MCF 10A (cell line): ENCODE data around the gene UGT1A5. TPM values are rescaled to one million over a fixed set of nuclear protein-coding genes. Genes with fewer than 3 reads are reported as not detected.

Experiments
- BruUV-seq: library from RNA; stranded (reverse); fragments of 400-500 nt; replicated peaks from 2 replicates; lab custom pipeline; 2021; lab: Mats Ljungman, UMichigan
- CTCF ChIA-PET: fragments of 300-600 bp; sonication (Branson Sonifier 250); formaldehyde crosslinking; extraction: SDS; loops from one replicate; lab custom pipeline; 2021; ENCODE audit warnings: antibody characterized with exemption, inconsistent platforms; lab: Yijun Ruan, JAX
- POLR2A ChIA-PET: fragments of 300-600, 350-650 bp; sonication (Branson Sonifier 250); formaldehyde crosslinking; extraction: SDS; loops from one replicate; lab custom pipeline; 2020; ENCODE audit warnings: antibody characterized with exemption, inconsistent platforms; lab: Yijun Ruan, JAX
- DNase-seq: peaks from one replicate; pipeline ENCODE4 v3.0.0-alpha.2; 2018; ENCODE audit not compliant: unreplicated experiment
- H3K27ac Mint-ChIP-seq: one replicate; pipeline ENCODE4 v1.8.0; 2022; ENCODE audit warnings: mild to moderate bottlenecking, low read depth, mixed read lengths; ENCODE audit not compliant: unreplicated experiment
- H3K27me3 Mint-ChIP-seq: one replicate; pipeline ENCODE4 v1.8.0; 2022; ENCODE audit warnings: mixed read lengths; ENCODE audit not compliant: insufficient read depth, unreplicated experiment
- H3K36me3 Mint-ChIP-seq: one replicate; pipeline ENCODE4 v1.8.0; 2022; ENCODE audit warnings: mild to moderate bottlenecking, moderate library complexity, mixed read lengths; ENCODE audit not compliant: insufficient read depth, unreplicated experiment
- H3K4me1 Mint-ChIP-seq: one replicate; pipeline ENCODE4 v1.8.0; 2022; ENCODE audit warnings: mixed read lengths; ENCODE audit not compliant: insufficient read depth, unreplicated experiment
- H3K4me3 Mint-ChIP-seq: one replicate; pipeline ENCODE4 v1.8.0; 2022; ENCODE audit warnings: mild to moderate bottlenecking, moderate library complexity, mixed read lengths; ENCODE audit not compliant: unreplicated experiment
- H3K9me3 Mint-ChIP-seq: one replicate; pipeline ENCODE4 v1.8.0; 2022; ENCODE audit warnings: mixed read lengths; ENCODE audit not compliant: unreplicated experiment
- intact Hi-C: fragments of 100-400 bp; cut with micrococcal nuclease; formaldehyde crosslinking; loops from 2 replicates; pipeline ENCODE4 v1.14.1; 2022
- total RNA-seq: library from RNA; stranded (reverse); gene quantifications from 2 replicates; pipeline ENCODE4 v1.2.3, GENCODE V29; 2022
- TF ChIP-seq, protein P1 (sequence below): fragments of 200-600 bp; IDR thresholded peaks from one replicate; pipeline ENCODE4 v1.8.0; 2022; ENCODE audit warnings: antibody characterized with exemption, mild to moderate bottlenecking; ENCODE audit not compliant: unreplicated experiment

UGT1A5 gene
- total RNA-seq, 1 experiment from 2014 or later: not detected

DNA sequence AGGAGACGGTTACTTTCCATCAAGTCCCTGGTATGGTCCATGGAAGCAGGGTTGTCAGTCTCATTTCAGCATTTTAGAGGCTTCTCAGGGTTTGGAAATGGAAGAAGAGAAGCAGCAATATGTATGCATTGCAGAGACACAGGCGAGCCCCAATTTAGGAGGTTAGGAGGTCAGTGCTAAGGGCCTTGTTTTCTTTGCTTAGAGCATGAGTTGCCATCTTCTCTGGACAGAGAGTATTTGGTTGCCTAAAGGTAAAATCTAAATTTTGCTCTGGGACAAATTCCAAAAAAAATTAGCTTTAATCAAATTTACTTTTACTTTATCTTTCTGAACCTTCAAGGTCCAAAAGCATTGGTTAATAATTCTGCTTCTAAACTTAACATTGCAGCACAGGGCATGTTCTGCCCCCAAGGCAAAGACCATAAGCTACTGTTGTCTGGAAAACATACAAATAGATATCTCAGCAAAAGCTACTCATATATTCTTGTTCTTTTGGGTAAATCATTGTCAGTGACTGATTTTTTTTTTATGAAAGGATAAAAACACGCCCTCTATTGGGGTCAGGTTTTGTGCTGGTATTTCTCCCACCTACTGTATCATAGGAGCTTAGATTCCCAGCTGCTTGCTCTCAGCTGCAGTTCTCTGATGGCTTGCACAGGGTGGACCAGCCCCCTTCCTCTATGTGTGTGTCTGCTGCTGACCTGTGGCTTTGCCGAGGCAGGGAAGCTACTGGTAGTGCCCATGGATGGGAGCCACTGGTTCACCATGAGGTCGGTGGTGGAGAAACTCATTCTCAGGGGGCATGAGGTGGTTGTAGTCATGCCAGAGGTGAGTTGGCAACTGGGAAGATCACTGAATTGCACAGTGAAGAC is 41.2 kb upstream of the UGT1A5 start, which contains the start of gene UGT1A9:
TSS of gene UGT1A9 (plus strand) at position 609 of the 872 bp plus-strand sequence. CDS start at position 646, 37 bp downstream.
- CTCF ChIA-PET: interaction anchor here (1.0 kb wide), 1 partner anchor 10 kb away, joined by 3 read pairs; the partner anchor contains the start of gene UGT1A7
- intact Hi-C loops: no loop called here

DNA sequence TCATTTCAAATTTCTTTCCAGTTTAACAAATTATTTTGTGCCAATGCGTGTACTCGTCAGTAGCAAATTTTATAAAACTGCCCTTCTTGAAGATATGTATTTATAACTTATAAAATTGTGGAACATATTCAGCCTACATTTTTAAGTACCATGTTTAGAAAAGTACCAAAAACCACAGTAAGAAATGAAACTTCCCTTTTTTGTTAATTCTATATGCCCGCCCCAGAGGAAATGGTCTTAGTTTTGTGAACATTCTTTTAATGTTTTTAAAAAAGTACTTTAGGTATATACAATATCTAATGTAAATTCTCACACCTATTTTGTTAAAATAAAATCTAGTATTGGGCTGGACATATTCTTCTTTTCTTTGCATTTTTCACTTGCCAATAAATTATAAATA is 39.8 kb upstream of the UGT1A5 start:
- Mint-ChIP-seq H3K27ac (no peak overlapping the region), H3K4me1 (no peaks in the 10 kb centered on the region), H3K36me3 (no peaks in the 10 kb centered on the region), H3K4me3 (no peak overlapping the region), H3K9me3 (no peaks in the 10 kb centered on the region), H3K27me3 (no peaks in the 10 kb centered on the region)
- CTCF ChIA-PET: no interaction called here
- POLR2A ChIA-PET: no interaction called here
- no peak for DNase-seq
- TF ChIP-seq, protein P1, sequence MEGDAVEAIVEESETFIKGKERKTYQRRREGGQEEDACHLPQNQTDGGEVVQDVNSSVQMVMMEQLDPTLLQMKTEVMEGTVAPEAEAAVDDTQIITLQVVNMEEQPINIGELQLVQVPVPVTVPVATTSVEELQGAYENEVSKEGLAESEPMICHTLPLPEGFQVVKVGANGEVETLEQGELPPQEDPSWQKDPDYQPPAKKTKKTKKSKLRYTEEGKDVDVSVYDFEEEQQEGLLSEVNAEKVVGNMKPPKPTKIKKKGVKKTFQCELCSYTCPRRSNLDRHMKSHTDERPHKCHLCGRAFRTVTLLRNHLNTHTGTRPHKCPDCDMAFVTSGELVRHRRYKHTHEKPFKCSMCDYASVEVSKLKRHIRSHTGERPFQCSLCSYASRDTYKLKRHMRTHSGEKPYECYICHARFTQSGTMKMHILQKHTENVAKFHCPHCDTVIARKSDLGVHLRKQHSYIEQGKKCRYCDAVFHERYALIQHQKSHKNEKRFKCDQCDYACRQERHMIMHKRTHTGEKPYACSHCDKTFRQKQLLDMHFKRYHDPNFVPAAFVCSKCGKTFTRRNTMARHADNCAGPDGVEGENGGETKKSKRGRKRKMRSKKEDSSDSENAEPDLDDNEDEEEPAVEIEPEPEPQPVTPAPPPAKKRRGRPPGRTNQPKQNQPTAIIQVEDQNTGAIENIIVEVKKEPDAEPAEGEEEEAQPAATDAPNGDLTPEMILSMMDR: no peak
- intact Hi-C loops: no loop called here
- BruUV-seq: no TSS peak

More for the DNA sequence above, 41.2 kb upstream of the UGT1A5 start, which contains the start of gene UGT1A9:
- H3K27me3 Mint-ChIP-seq: no peaks in the 10 kb centered on the region
- H3K36me3 Mint-ChIP-seq: no peaks in the 10 kb centered on the region
- no peak within 1 kb of the TSS for H3K4me3 Mint-ChIP-seq
- DNase-seq: no peak
- POLR2A ChIA-PET: no interaction called here
- BruUV-seq: no TSS peak
- no peaks in the 10 kb centered on the region for H3K4me1 Mint-ChIP-seq
- TF ChIP-seq, protein P1: no peak
- H3K27ac Mint-ChIP-seq: no peak within 1 kb of the TSS
- H3K9me3 Mint-ChIP-seq: no peaks in the 10 kb centered on the region

DNA sequence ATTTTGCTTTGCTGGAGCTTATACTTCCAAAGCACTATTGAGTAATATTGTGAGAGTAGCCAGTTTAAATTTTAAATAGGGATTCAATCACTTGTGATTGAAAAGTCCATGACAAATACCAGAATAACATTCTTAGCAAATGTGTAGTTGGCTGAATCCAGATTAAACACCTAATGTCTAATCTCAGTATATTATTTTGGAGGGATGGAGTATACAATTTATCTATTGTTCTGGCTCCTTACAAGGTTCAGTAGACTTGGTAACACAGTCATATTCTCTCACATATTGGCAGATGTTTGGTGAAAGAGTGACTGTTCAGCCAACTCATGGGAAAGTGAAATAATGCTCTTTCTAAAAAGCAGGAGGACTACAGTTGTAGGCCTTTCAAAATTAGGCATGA is 38.8 kb upstream of the UGT1A5 start:
- H3K36me3 Mint-ChIP-seq: no peaks in the 10 kb centered on the region
- H3K27me3 Mint-ChIP-seq: no peaks in the 10 kb centered on the region
- no peak overlapping the region for H3K4me3 Mint-ChIP-seq
- TF ChIP-seq, protein P1: no peak
- H3K4me1 Mint-ChIP-seq: no peaks in the 10 kb centered on the region
- ChIA-PET POLR2A (no interaction called here), CTCF (no interaction called here)
- no peak overlapping the region for H3K27ac Mint-ChIP-seq
- no TSS peak for BruUV-seq
- DNase-seq: no peak
- no peaks in the 10 kb centered on the region for H3K9me3 Mint-ChIP-seq
- intact Hi-C loops: no loop called here

DNA sequence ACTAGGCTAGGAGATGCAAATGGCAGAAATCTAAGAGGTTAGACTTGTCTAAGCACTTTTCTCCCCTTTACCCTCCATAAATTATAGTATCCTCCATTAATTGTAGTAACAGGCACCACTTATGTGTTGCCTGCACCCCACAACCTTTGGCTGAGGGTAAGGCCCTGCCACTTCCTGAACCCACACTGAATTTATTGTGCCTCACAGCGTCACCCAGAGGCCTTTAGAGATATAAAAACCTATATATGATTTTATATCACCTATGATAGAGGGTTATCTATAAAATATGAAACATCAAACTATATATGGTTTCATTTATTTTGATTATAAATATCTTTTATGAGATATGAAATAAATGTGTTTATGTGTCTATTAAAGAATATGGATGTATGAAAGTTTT is 38.4 kb upstream of the UGT1A5 start:
- no peak overlapping the region for H3K4me3 Mint-ChIP-seq
- TF ChIP-seq, protein P1: no peak
- no peaks in the 10 kb centered on the region for H3K4me1 Mint-ChIP-seq
- POLR2A ChIA-PET: no interaction called here
- H3K27ac Mint-ChIP-seq: no peak overlapping the region
- BruUV-seq: no TSS peak
- H3K9me3 Mint-ChIP-seq: no peaks in the 10 kb centered on the region
- intact Hi-C loops: no loop called here
- DNase-seq: no peak
- no peaks in the 10 kb centered on the region for H3K36me3 Mint-ChIP-seq
- CTCF ChIA-PET: no interaction called here
- H3K27me3 Mint-ChIP-seq: no peaks in the 10 kb centered on the region
